SW 1271 (cell line): ENCODE measurements around the gene TIMP4.

Experiments used
- DNase-seq, 2 experiments: peaks; one replicate each; lab custom pipeline; 2025; lab: John Stamatoyannopoulos, UW

Gene TIMP4

GRCh38 chr3:12158387-12159226 is at the start of gene TIMP4:
Gene TIMP4, minus strand, starts transcription at chr3:12158912. Its CDS starts 72 bp downstream, at chr3:12158840.
- no peak for DNase-seq

GRCh38 chr3:12205171-12205570 is 46.5 kb upstream of the TIMP4 start:
- no peak for DNase-seq

- no peak for DNase-seq
Measured at GRCh38 chr3:12201813-12202212, 43.1 kb upstream of the TIMP4 start.

DNA sequence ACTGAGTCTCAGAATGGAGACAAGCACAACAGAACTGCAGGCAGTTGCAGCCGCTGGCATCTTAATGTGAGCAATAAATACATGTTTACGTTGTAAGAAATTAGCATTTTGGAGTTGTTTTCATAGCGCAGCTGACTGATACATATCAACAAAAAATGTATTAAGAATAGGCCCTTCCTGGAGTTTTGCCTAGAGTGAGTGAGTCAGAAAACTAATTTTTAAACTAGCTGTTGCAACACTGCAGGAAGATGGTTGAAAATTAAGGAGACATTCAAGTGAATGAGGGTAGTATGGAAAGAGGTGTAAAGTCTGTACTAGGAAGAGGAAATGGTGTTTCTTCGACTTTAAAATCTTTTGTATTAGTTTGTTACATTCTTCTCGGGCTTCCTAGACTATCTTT is 39.6 kb upstream of the TIMP4 start:
- DNase-seq, result peak in 1 of 2 experiments; percentile 11

DNA sequence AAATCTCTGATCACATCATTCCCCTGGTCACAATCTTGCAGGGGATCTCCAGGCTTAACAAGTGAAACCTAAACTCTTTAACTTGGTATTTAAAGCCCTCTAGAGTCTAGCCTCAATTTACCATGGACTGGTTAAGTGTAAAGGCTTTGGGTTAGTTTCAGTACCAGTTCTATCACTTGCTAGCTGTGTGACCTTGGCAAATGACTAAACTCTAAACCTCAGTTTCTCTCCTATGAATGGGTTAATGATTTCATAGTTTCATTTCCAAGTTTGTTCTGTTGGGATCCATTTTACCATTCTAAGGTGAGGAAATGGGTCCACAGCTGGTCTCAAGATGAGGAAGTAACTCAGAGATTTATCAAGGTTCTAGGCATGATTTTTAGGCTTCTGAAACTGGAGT is 38.8 kb upstream of the TIMP4 start:
- DNase-seq, result no peak

DNA sequence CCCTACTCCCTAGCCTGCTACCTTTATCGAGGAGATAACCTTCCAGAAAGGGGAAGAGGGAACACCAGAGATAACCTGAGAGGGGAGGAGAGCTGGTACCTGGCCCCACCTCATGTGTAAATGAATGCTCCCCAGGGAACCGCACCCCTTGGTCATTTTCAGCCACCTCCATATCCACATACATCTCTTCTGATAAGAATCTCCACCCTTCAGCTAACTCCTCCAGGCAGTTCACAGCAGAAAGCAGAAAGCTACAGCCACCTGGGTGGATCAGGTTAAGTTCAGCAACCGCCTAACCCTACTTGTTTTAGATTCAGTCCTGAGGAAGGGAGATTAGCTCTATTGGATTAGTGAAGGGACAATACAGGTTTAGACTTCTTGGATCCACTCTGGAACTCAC is 38.0 kb upstream of the TIMP4 start:
- DNase-seq, result no peak

DNA sequence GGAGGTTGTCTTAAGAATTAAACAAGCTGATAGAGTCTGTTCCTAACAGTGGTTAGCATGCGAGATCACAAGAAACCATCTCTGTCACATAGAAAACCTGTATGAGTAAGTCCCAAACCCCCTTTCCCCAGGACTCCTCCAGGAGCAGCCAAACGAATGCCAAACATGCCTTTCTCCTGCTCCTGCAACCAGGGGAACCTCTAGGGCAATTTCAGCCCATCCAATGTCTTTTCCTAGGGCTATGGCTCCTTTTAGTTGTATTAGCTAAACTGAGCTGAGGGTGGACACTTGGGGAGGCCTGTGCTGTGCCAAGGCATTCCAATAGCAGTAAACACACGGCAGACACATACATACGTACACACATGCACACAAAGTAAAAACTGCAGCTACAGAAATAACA is 36.5 kb upstream of the TIMP4 start:
- DNase-seq, result no peak

DNA sequence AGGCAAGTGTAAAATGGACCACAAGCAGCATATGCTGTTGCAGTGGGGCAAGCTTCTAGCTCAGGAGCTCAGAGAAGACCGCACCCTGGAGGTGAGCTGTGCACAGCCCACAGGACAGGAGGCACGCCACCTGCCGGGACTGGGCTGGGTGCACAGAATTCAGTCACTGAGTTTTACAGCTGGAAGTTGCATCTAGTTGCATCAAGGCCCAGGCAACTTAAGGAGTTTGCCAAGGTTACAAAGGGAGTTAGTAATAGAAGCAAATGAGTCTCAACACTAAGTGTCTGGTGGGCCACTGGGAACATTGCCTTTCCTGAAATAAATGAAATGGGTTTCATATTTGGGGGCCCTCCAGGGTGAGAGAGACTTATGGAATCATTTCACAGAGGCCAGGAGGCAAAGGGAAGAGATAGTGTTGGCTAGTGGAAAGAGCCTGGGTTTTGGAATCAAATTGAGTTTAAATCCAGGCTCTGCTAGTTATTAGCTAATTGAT is 36.0 kb upstream of the TIMP4 start:
- no peak for DNase-seq

DNA sequence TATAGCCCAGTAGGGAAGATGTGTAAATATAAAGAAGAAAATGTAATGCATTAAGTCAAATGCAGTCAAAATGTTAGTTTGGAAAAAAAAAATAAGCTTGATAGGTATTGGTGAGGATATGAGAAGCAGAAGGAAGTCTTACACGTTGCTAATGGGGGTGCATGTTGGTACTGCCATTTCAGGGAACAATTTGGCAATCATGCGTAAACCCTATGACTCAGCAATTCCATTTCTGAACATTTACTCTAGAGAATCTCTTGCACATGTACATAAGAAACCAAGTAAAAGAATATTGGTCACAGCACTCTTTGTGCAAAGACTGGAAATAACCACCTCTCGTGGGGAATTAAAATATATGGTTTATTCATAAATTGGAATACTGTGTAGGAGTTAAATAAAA is 35.5 kb upstream of the TIMP4 start:
- peak in 1 of 2 experiments; percentile 18 for DNase-seq

GRCh38 chr3:12193485-12194165 is 34.9 kb upstream of the TIMP4 start:
- DNase-seq, result peak; percentile 93 to 97

GRCh38 chr3:12192655-12193484 is 34.2 kb upstream of the TIMP4 start:
- DNase-seq, result no peak

DNA sequence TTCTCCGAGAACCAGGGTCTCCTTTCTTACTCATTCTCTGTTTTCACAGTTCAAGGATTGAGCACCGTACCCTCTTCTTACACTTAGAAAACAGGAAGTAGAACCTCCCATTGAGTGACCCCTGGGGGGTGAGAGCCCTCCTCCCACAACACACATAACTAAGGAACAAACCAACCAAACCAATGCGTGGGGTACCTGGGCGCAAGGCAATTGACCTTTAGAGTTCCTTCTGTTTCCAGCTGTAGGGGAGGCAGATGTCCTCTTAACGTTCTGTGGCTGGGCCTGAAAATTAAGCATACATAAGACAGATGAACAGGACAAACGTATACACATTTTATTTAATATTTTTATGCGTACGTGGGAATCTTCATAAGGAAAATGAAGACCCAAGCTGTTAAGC is 33.5 kb upstream of the TIMP4 start:
- no peak for DNase-seq

DNA sequence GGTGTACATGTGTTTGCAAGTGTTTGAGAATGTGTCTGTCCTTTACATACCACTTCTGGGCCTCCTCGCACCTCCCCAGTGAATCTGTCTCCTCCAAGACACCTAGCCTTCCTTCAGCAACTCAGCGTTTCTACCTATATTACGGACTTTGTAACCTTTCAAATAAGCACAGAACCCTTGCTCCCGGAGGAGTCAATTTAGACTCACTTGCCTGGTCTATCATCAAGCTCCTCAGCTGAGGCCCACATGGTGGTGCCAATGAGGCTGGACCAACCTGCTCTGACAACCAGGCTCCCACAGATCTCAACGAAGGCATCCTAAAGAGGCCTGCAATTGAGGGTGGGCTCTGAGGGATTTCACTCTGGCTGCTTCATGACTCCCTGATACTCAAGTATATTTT is 32.8 kb upstream of the TIMP4 start:
- DNase-seq, result no peak

DNA sequence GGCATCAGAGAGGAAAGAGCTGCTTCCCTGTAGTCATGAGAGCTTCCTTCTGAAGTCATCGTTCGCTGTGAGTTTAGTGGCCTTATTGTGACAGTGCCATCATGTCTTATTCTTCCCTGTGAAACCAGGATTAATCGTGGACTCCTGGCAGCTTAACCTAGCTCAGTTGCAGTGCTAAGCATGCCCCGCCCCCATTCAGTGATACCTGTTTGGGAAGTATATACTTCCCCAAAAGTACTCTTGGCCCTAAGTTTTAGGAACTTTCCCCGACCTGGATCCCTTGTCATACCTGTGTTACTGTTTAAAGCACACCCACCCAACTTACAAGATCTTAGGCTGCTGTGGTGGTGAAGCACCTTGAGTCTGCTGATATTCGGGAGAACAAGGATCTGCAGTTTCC is 32.1 kb upstream of the TIMP4 start:
- DNase-seq, result no peak

- no peak for DNase-seq
Measured at GRCh38 chr3:12190221-12190807, 31.6 kb upstream of the TIMP4 start.

DNA sequence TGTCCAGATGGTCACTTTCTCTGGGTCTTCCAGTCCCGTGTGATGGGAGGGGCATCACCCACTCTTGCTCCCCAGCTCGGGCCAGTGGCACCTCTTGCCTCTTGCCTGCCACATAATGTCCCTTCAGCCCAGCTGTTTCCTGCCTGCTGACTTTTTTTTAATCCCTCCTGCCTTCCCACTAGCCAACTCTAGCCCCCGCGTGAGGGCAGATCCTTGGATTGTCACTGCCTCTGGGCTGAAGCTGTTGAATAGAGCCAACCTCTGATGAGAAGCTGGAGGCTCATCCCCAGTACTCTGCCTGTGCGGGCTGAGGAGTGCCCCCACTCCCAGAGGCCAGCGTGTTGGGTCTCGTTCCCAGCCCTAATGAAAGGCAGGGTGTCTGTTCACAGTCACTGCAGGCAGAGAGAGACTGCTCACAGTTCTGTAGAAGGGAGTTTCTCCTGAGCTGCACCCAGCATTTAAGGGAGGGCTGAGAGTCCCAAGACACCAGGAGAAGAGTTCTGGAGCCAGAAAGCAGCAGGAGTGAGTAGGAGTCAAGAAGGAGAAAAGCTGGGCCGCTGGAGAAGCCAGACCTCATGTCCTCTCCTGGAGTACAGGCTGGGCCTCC is 30.1 kb upstream of the TIMP4 start:
- no peak for DNase-seq

DNA sequence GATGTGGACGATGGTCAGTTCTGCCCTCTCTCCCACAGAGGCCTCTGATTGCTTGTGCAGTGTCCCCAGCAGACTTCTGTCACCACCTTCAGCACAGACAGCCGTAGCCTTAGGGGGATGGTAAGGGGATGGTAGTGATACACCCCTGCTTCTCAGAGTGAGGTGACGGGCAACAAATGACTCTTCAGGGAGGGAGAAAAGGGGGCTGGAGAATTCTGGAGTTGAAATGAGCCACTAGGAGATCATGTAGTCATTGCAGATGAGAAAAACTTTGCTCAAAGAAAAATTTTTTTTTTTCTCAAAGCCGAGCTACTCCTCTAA is 29.6 kb upstream of the TIMP4 start:
- no peak for DNase-seq

- no peak for DNase-seq
Measured at GRCh38 chr3:12187448-12188327, 29.0 kb upstream of the TIMP4 start.

GRCh38 chr3:12186515-12187286 is 28.0 kb upstream of the TIMP4 start:
- no peak for DNase-seq

DNA sequence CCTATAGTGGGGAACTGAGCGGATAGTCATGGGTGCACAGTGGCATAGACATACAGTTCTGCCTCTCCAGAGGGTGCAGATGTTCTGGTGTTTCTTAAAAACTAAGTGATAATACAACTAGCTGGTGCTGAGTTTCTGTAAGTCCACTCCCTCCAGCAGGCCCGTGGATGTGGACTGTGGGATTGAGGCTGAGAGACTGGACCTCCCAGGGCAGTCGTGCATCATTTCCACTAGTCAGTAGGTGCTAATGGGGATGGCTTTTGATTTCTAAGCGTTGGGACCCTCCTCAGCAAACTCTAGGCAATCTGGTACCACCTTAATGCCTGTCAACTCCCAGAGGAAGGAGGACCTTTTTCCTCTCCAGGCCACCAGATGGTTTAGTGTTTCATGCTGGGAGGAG is 27.3 kb upstream of the TIMP4 start:
- no peak for DNase-seq
